Transverse colon (tissue), 4 donors: ENCODE results near the gene DPH1. TPM values are rescaled to one million over a fixed set of nuclear protein-coding genes. Genes with fewer than 3 reads are reported as not detected.

Source experiments
- DNase-seq: peaks from one replicate; pipeline ENCODE4 v3.0.0-alpha.2; 2019
- H3K27ac ChIP-seq, 4 donors: fragments of 200-600 bp; sonication (generic); 2 replicates each; pipeline ENCODE4 v1.5.1; 2016 to 2018; ENCODE audit warnings: inconsistent platforms in 4 of 4
- H3K27me3 ChIP-seq: fragments of 200-600 bp; sonication (generic); 2 replicates; pipeline ENCODE4 v1.5.1; 2017; ENCODE audit warnings: inconsistent platforms
- H3K36me3 ChIP-seq, 4 donors: fragments of 200-600 bp; sonication (generic); 2 replicates each; pipeline ENCODE4 v1.5.1; 2017 to 2019; ENCODE audit warnings: inconsistent platforms in 4 of 4
- H3K4me1 ChIP-seq, 4 donors: fragments of 200-600 bp; sonication (generic); 2 replicates each; pipeline ENCODE4 v1.5.1; 2017 to 2020; ENCODE audit warnings: inconsistent platforms in 4 of 4
- H3K4me3 ChIP-seq, 4 donors: fragments of 200-600 bp; sonication (generic); 1 replicate in 1 of 4; 2 replicates in 3 of 4; pipeline versions ENCODE4 v1.5.1 to v1.6.1; 2017 to 2019; ENCODE audit warnings: inconsistent platforms in 4 of 4
- H3K9me3 ChIP-seq, 2 donors: fragments of 200-600 bp; sonication (generic); 2 replicates each; pipeline ENCODE4 v1.5.1; 2017 to 2019; ENCODE audit warnings: inconsistent platforms in 2 of 2
- CTCF ChIP-seq, 5 experiments: fragments of 200-600 bp in 3 of 5; fragments of 450-650 bp in 2 of 5; sonication (generic) in 3 of 5; IDR thresholded peaks; 1 replicate in 2 of 5; 2 replicates in 3 of 5; pipeline ENCODE4 v1.5.1; 2016 to 2017; ENCODE audit warnings: antibody characterized with exemption in 5 of 5, inconsistent platforms in 3 of 5, mild to moderate bottlenecking in 2 of 5, moderate library complexity in 1 of 5
- EP300 ChIP-seq: sonication (generic); formaldehyde crosslinking; IDR thresholded peaks from one replicate; pipeline ENCODE4 v1.6.1; 2017; ENCODE audit warnings: antibody characterized with exemption, low read depth
- POLR2A ChIP-seq: fragments of 450-650 bp; IDR thresholded peaks from one replicate; pipeline ENCODE4 v1.6.1; 2016; ENCODE audit warnings: antibody characterized with exemption, mild to moderate bottlenecking, moderate library complexity
- POLR2AphosphoS5 ChIP-seq, 3 donors: sonication (generic); formaldehyde crosslinking; IDR thresholded peaks; one replicate each; pipeline ENCODE4 v1.6.1; 2016; ENCODE audit warnings: antibody characterized with exemption in 3 of 3
- WGBS, 2 donors: methylation state at CpG; one replicate each; pipeline ENCODE4 v1.1.5; 2018; ENCODE audit warnings: low coverage in 1 of 2; 5-methylcytosine and 5-hydroxymethylcytosine counted together
- in situ Hi-C, 4 donors: fragments of 200-750 bp; cut with MboI; loops; one replicate each; pipeline versions ENCODE4 v1.15.0 to v1.15.1; 2017; ENCODE audit warnings: low sequenced_read_pairs in 3 of 4, low pct_ligation_motif_present in 1 of 4, low pct_unique_long_range_greater_than_20kb in 1 of 4
- intact Hi-C: fragments of 100-400 bp; cut with DNase I; formaldehyde crosslinking; loops from one replicate; pipeline ENCODE4 v1.15.1; 2023; ENCODE audit warnings: low total_unique reads
- total RNA-seq, 4 donors: library from RNA; depleted of rRNA; stranded (reverse); fragments of >200 nt; gene quantifications; one replicate each; pipeline ENCODE4 v1.1.0, GENCODE V29; 2016

DPH1 gene
- total RNA-seq, 4 donors from 2014 or later = 32.4 to 88.8 (median 58.9) TPM

GRCh38 chr17:2015314-2015713 lies 14.6 kb upstream of the DPH1 start:
- TF ChIP-seq EP300 = no peak
- no peak for TF ChIP-seq POLR2A
- TF ChIP-seq POLR2AphosphoS5 (IDR thresholded peaks at IDR 0.05) = no peak
- TF ChIP-seq CTCF (IDR thresholded peaks at IDR 0.05) = no peak
- intact Hi-C loops (no loop called here), in situ Hi-C loops (loop anchor here in 3 of 4 donors (10.0 kb wide), 2 partner anchors 101 to 111 kb away; no protein-coding TSS in a partner anchor)
- H3K27ac ChIP-seq = no peak overlapping the region
- H3K4me1 ChIP-seq = peaks cover 0 to 15% (median 7%) of the 10 kb centered on the region in 4 donors
- DNase-seq = no peak
- peaks cover 23% of the 10 kb centered on the region for H3K27me3 ChIP-seq
- H3K4me3 ChIP-seq = no peak overlapping the region
- H3K36me3 ChIP-seq = no peaks in the 10 kb centered on the region
- WGBS, 2 donors = 20 to 88% methylated on average over 1 to 12 of the region's 14 CpGs
- H3K9me3 ChIP-seq = no peaks in the 10 kb centered on the region

DNA sequence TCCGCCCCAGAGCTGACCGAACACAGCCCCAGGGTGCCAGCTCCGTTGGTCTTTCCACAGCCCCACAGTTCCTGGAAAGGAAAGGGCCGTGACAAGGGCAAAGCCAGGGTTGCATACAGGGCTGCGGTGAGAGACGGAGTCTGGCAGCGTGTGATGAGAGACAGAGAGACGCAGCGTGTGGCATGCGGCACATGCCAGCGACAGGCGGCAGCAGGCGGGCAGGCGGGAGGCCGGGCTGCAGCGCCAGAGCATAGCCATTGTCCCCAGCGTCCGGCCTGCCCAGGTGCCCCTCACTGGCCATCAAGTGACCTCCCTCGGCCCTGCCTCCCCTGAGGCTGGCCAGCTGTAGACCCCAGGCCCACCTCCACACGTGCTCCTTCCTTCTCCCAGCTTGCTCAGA lies 13.5 kb upstream of the DPH1 start:
- 89 to 100% methylated on average over 3 to 20 of the region's 20 CpGs for WGBS, 2 donors
- no peak for TF ChIP-seq EP300
- no peak for TF ChIP-seq CTCF (IDR thresholded peaks at IDR 0.05)
- H3K27me3 ChIP-seq = peaks cover 30% of the 10 kb centered on the region

DNA sequence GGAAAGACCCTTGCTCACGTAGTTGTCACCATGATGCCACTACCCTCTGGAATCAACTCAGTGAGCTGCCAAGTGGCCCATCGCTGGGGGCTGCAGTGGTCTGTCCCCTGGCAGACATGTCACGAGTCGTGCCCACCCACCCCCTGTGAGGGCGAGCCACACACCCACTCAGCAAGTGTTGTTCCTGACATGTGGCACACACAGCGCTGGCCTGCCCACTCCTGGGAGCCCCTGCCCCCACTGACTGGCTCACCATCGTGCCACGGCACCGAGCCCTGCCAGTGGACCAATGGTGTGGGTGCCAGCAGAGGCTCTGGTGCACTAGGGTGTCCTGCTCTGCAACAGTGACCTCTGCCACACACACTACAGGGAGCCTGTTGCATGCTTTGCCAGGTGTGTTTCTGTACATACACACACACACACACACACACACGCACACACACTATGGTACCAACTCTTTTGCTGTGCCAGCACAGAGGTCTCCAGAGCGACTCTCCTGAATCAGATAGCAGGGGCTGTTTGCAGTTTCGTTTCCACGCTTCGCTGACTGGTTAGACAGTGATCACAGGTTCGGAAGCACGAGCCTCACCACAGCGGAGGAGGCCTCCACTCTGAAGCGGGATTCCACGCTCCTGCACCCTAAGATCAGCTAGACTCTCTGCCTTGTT lies 12.5 kb upstream of the DPH1 start:
- Histone ChIP-seq H3K9me3 (no peaks in the 10 kb centered on the region), H3K36me3 (no peaks in the 10 kb centered on the region), H3K27ac (no peak overlapping the region), H3K4me1 (peaks cover 0 to under 1% (median 0%) of the 10 kb centered on the region in 4 donors), H3K4me3 (no peak overlapping the region), H3K27me3 (peaks cover 36% of the 10 kb centered on the region)
- WGBS, 2 donors = 67 to 83% methylated on average over 8 to 19 of the region's 19 CpGs
- no peak for DNase-seq
- in situ Hi-C loops = loop anchor here in 3 of 4 donors (10.0 kb wide), 2 partner anchors 103 to 113 kb away; no protein-coding TSS in a partner anchor
- TF ChIP-seq POLR2A = no peak
- no peak for TF ChIP-seq POLR2AphosphoS5 (IDR thresholded peaks at IDR 0.05)
- TF ChIP-seq CTCF (IDR thresholded peaks at IDR 0.05) = no peak
- TF ChIP-seq EP300 = no peak
- intact Hi-C loops = no loop called here

More for the DNA sequence above, 13.5 kb upstream of the DPH1 start:
- intact Hi-C loops = no loop called here
- Histone ChIP-seq H3K4me3 (no peak overlapping the region), H3K36me3 (no peaks in the 10 kb centered on the region), H3K4me1 (peaks cover 0 to 9% (median 2%) of the 10 kb centered on the region in 4 donors), H3K9me3 (no peaks in the 10 kb centered on the region), H3K27ac (no peak overlapping the region)
- in situ Hi-C loops = loop anchor here in 3 of 4 donors (10.0 kb wide), 2 partner anchors 102 to 112 kb away; no protein-coding TSS in a partner anchor
- no peak for DNase-seq

GRCh38 chr17:2018716-2019510 lies 11.0 kb upstream of the DPH1 start:
- in situ Hi-C loops = loop anchor here in 3 of 4 donors (10.0 kb wide), 2 partner anchors 104 to 114 kb away; no protein-coding TSS in a partner anchor
- DNase-seq = no peak
- intact Hi-C loops = no loop called here
- H3K27ac ChIP-seq = no peak overlapping the region
- no peaks in the 10 kb centered on the region for H3K9me3 ChIP-seq
- WGBS, 2 donors = 74 to 76% methylated on average over 10 to 24 of the region's 24 CpGs
- H3K4me1 ChIP-seq = peaks cover 1 to 6% (median 3%) of the 10 kb centered on the region in 4 donors
- H3K4me3 ChIP-seq = no peak overlapping the region
- TF ChIP-seq POLR2AphosphoS5 (IDR thresholded peaks at IDR 0.05) (no peak), CTCF (IDR thresholded peaks at IDR 0.05) (no peak)
- H3K36me3 ChIP-seq = no peaks in the 10 kb centered on the region
- peaks cover 51% of the 10 kb centered on the region for H3K27me3 ChIP-seq
